ENCODE measurements around the gene ARRB1. TPM values are rescaled to one million over a fixed set of nuclear protein-coding genes. Genes with fewer than 3 reads are reported as not detected.
A peak's percentile ranks its signal among the peaks of the same experiment; 100 is the strongest.

ARRB1 gene
- total and polyA plus RNA-seq, 4 donors, result 39.8 to 145 (median 55.2) TPM

- peak overlapping the region in 1 of 2 donors; percentile 92 for H3K27ac ChIP-seq (ENCODE audit: low read depth in 1 of 2, low read length in 1 of 2)
- no peak for ATAC-seq (ENCODE audit: insufficient read depth, low FRiP score)
- H3K4me3 ChIP-seq, result no peak overlapping the region
- no peak for DNase-seq
- H3K27me3 ChIP-seq (ENCODE audit: control insufficient read depth in 3 of 3, insufficient read depth in 3 of 3, low read length in 2 of 3), result no peaks in the 10 kb centered on the region
- TF ChIP-seq CTCF (IDR thresholded peaks at IDR 0.05; ENCODE audit: control extremely low read depth, extremely low read depth), result no peak
- peaks cover 13 to 98% (median 81%) of the 10 kb centered on the region in 5 donors for H3K4me1 ChIP-seq (ENCODE audit: control insufficient read depth in 5 of 5, insufficient read depth in 5 of 5, low read length in 5 of 5)
- no peaks in the 10 kb centered on the region for H3K9me3 ChIP-seq (ENCODE audit: control insufficient read depth in 4 of 4, insufficient read depth in 3 of 4, low read length in 3 of 4)
- peak overlapping the region in 1 of 2 donors; percentile 38 for H3K9ac ChIP-seq (ENCODE audit: insufficient read depth in 1 of 2, low read length in 2 of 2)
- WGBS, 2 donors, result 75 to 90% methylated on average over 3 of the region's 3 CpGs
- peaks cover 0 to 3% (median 0%) of the 10 kb centered on the region in 4 donors for H3K36me3 ChIP-seq (ENCODE audit: control insufficient read depth in 4 of 4, insufficient read depth in 4 of 4, low read length in 4 of 4)
Measured at GRCh38 chr11:75344186-75344585, 7.3 kb downstream of the ARRB1 start.

GRCh38 chr11:75342966-75343870 is 8.2 kb downstream of the ARRB1 start:
- TF ChIP-seq CTCF (IDR thresholded peaks at IDR 0.05; ENCODE audit: control extremely low read depth, extremely low read depth), result no peak
- no peaks in the 10 kb centered on the region for H3K9me3 ChIP-seq (ENCODE audit: control insufficient read depth in 4 of 4, insufficient read depth in 3 of 4, low read length in 3 of 4)
- H3K4me3 ChIP-seq, result no peak overlapping the region
- ATAC-seq (ENCODE audit: insufficient read depth, low FRiP score), result peak; percentile 13
- H3K4me1 ChIP-seq (ENCODE audit: control insufficient read depth in 5 of 5, insufficient read depth in 5 of 5, low read length in 5 of 5), result peaks cover 16 to 98% (median 83%) of the 10 kb centered on the region in 5 donors
- peak; percentile 70 to 88 (median 83) for DNase-seq
- WGBS, 2 donors, result 37 to 40% methylated on average over 12 of the region's 12 CpGs
- H3K9ac ChIP-seq (ENCODE audit: insufficient read depth in 1 of 2, low read length in 2 of 2), result peak overlapping the region in 1 of 2 donors; percentile 56
- H3K36me3 ChIP-seq (ENCODE audit: control insufficient read depth in 4 of 4, insufficient read depth in 4 of 4, low read length in 4 of 4), result peaks cover 0 to 3% (median 0%) of the 10 kb centered on the region in 4 donors
- peak overlapping the region in 1 of 2 donors; percentile 90 for H3K27ac ChIP-seq (ENCODE audit: low read depth in 1 of 2, low read length in 1 of 2)
- no peaks in the 10 kb centered on the region for H3K27me3 ChIP-seq (ENCODE audit: control insufficient read depth in 3 of 3, insufficient read depth in 3 of 3, low read length in 2 of 3)

- peak; percentile 74 to 82 (median 80) for DNase-seq
- WGBS, 2 donors, result 45 to 65% methylated on average over 15 of the region's 15 CpGs
- H3K36me3 ChIP-seq (ENCODE audit: control insufficient read depth in 4 of 4, insufficient read depth in 4 of 4, low read length in 4 of 4), result peaks cover 0 to 3% (median 0%) of the 10 kb centered on the region in 4 donors
- no peaks in the 10 kb centered on the region for H3K27me3 ChIP-seq (ENCODE audit: control insufficient read depth in 3 of 3, insufficient read depth in 3 of 3, low read length in 2 of 3)
- ATAC-seq (ENCODE audit: insufficient read depth, low FRiP score), result no peak
- peaks cover 14 to 98% (median 85%) of the 10 kb centered on the region in 5 donors for H3K4me1 ChIP-seq (ENCODE audit: control insufficient read depth in 5 of 5, insufficient read depth in 5 of 5, low read length in 5 of 5)
- no peaks in the 10 kb centered on the region for H3K9me3 ChIP-seq (ENCODE audit: control insufficient read depth in 4 of 4, insufficient read depth in 3 of 4, low read length in 3 of 4)
- peak overlapping the region in 1 of 2 donors; percentile 90 for H3K27ac ChIP-seq (ENCODE audit: low read depth in 1 of 2, low read length in 1 of 2)
- no peak overlapping the region for H3K4me3 ChIP-seq
- H3K9ac ChIP-seq (ENCODE audit: insufficient read depth in 1 of 2, low read length in 2 of 2), result peak overlapping the region in 1 of 2 donors; percentile 16
- TF ChIP-seq CTCF (IDR thresholded peaks at IDR 0.05; ENCODE audit: control extremely low read depth, extremely low read depth), result no peak
Measured at GRCh38 chr11:75342231-75342918, 9.1 kb downstream of the ARRB1 start.
